Spleen (tissue), 3 donors: ENCODE results near the gene GPR26.
"Not testable (repeated sequence)": the region's sequence is repeated elsewhere in the genome, so short reads cannot be mapped to it uniquely, and the experiment has no call there.

Experiments used
- POLR2A ChIP-seq, 3 donors: fragments of 450-650 bp; IDR thresholded peaks; one replicate each; pipeline ENCODE4 v1.5.1; 2017; ENCODE audit warnings: antibody characterized with exemption in 3 of 3, mild to moderate bottlenecking in 1 of 3
- POLR2AphosphoS5 ChIP-seq, 3 donors: sonication (generic); formaldehyde crosslinking; IDR thresholded peaks; one replicate each; pipeline ENCODE4 v1.5.1; 2017; ENCODE audit warnings: antibody characterized with exemption in 3 of 3

DNA sequence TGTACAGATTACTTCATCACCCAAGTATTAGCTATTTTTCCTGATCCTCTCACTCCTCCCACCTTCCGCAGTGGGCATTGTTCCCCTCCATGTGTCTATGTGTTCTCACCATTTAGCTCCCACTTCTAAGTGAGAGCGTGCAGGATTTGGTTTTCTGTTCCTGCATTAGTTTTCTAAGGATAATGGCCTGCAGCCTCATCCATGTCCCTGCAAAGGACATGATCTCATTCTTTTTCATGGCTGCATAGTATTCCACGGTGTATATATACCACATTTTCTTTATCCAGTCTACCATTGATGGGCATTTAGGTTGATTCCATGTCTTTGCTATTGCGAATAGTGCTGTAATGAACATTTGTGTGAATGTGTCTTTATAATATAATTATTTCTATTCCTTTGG is 70.8 kb downstream of the GPR26 start:
- not testable (repeated sequence) for TF ChIP-seq POLR2A, POLR2AphosphoS5 (IDR thresholded peaks at IDR 0.05)
